ENCODE measurements around the gene PCSK2.

Gene PCSK2

DNA sequence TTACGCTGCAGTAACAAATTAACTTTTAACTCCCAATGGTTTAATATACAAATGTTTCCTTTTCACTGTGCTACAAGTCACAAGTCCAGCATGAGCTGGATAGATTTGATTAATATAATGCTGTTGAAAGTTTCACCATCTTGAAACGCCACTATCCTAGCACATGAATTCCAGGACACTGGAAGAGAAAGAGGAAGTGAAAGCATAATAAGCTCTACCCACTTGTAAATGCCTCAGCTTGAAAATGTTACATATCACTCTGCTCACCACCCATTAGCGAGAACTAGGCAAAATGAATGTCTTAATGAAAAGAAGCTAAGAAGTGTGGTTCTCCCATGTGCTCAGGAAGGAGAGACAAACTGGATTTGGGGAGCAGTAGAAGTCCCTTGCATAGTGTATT, 46.9 kb downstream of the PCSK2 start:
- no peak for DNase-seq

DNA sequence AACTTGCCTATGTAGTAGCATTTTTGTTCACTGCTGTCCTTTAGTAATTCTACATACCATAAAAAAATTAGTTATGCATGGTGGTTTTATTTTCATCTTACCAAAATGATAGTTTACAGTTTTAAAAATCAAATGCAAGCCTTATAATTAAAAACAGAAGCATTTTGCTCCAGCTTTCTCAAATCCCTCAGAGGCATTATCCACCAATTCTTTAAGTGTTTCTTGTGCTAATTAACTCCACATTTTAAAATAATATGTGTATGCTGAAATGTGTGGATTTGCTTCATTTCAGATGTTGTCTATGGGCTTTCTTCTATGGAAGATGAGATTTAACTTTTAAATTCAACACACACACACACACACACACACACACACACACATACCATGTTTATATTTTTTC, 49.3 kb downstream of the PCSK2 start:
- no peak for DNase-seq

GRCh38 chr20:17281478-17281877, 54.6 kb downstream of the PCSK2 start:
- DNase-seq: no peak

GRCh38 chr20:17282501-17282900, 55.7 kb downstream of the PCSK2 start:
- DNase-seq: no peak

DNA sequence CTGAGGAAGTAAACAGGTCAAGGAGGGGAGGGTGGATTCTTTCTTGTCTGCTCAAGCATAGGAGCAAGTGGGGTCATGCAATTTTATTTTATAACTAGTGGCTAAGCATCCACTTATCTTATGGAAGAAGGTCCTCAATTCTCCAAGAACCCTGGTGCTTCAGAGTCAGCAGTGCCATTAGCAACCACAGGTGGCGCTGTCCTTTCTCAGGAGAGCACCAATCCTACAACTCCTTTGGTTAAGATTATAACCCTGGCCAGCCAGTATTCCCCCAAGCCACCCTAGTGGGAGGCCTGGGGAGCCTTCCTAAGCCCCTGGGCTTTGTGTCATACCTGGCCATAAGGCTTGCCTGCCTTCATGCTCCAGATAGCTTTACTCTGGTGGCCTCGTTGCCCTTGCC, 60.7 kb downstream of the PCSK2 start:
- DNase-seq: no peak

GRCh38 chr20:17287998-17288397, 61.2 kb downstream of the PCSK2 start:
- DNase-seq: no peak

- no peak for DNase-seq
These were observed 68.4 kb downstream of the PCSK2 start for GRCh38 chr20:17295151-17295726.

- DNase-seq: no peak
These were observed 69.2 kb downstream of the PCSK2 start for GRCh38 chr20:17295991-17296390.

DNA sequence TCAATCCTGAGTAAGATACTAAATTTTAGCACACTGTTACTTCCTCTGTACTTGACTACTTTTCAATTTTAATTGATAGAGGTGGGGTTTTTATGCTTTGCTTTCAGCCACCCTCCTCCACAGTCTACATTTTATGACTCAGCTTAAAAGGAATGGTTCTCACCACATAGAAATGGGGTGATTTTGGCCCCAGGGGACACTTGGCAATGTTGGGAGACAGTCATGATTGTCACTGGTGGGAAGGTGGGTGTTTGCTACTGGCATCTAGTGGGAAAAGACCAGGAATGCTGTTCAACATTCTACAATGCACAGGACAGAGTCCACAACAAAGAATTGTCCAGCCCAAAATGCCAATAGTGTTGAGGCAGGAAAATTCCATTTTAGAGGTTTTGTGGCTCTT, 71.3 kb downstream of the PCSK2 start:
- no peak for DNase-seq

GRCh38 chr20:17298751-17299150, 71.9 kb downstream of the PCSK2 start:
- DNase-seq: no peak

GRCh38 chr20:17300113-17300512, 73.3 kb downstream of the PCSK2 start:
- DNase-seq: no peak

DNA sequence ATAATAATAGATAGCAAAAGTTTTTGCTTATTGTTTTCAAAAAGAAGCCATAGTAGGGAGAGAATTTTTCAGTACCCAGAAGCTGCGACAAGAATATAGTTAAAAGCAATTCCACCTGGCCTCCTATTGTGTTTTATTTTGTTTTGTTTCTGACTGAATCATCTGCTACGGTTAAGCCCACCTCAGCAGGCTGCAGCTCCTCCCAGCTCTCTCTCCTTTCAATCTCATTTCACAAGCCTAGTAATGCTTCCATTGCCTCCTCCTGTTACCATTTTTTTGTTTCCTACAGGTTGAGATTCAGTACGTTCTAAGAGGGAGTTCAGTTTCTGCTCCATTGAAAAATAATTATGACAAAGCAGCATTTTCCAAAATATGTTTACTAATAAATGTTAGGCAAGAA, 77.9 kb downstream of the PCSK2 start:
- DNase-seq: no peak

- DNase-seq: no peak
These were observed 79.6 kb downstream of the PCSK2 start for GRCh38 chr20:17306427-17306826.

- no peak for DNase-seq
These were observed 87.4 kb downstream of the PCSK2 start for GRCh38 chr20:17314264-17314663.

- no peak for DNase-seq
These were observed 88.8 kb downstream of the PCSK2 start for GRCh38 chr20:17315407-17316231.

DNA sequence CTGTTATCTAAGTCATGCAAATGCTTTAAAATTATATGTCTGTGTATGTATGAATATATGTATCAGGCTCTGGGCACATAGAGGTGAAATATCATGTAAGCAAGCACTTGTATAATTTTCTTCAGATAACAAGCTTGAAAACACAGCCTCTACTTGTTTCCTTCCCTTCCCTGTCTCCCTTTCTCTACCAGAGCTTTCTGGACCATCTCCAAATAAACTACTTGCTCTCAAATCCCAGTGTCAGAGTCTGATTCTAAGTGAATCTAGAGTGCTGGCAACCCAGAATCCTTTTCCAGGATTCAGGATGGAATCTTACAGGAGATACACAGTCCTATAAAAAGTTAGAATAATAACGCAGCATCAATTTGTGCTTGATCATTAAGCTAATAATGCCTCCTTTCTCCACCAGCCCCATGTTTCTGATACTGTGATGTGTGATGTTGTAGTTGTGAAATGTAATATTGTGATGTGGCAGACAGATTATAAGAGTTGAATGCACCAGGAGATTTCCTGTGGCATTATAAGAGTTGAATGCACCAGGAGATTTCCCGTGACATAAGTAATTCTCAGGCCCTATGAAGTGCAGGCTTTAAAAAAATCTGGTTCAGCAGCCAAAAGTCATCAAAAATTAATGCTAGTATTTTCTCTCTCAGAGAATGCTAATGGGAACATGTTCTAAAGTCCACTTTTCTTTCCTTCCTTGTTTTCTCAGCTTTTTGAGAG, 89.6 kb downstream of the PCSK2 start:
- DNase-seq: no peak

DNA sequence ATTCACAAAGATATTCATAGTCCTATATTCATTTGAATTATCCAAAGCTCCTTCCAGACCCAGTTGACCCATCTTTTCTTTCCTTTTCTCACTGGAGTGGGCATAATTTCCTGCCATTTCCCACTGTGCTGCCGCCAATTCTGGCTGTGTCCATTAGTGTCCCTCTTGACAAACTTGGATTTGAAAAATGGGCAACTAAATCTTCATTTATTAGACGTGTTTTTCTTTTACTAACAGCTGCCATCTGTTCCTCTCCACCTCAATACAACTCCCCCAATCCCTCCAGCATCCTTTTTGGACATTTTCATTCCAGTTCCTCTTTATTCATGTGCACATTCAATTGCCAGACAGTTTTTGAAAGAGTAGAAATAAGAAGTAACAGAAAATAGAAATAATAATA, 90.5 kb downstream of the PCSK2 start:
- no peak for DNase-seq

GRCh38 chr20:17320456-17320855, 93.6 kb downstream of the PCSK2 start:
- DNase-seq: no peak

DNA sequence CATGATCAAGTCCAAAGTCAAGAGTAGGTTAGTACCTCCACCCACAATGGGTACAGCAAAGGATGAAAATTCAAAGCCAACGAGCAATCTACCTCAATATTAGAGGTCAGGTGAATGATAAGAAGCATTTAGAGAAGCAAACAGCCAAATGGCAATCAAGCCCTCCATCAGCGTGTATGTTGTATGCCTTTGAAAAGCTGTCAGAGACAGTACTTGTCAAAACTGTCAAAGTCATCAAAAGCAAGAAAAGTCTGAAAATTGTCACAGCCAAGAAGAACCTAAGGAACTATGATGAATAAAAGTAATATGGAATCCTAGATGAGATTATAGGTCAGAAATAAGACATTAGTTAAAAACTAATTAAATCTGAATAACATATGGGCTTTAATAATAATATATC, 99.3 kb downstream of the PCSK2 start:
- no peak for DNase-seq

DNA sequence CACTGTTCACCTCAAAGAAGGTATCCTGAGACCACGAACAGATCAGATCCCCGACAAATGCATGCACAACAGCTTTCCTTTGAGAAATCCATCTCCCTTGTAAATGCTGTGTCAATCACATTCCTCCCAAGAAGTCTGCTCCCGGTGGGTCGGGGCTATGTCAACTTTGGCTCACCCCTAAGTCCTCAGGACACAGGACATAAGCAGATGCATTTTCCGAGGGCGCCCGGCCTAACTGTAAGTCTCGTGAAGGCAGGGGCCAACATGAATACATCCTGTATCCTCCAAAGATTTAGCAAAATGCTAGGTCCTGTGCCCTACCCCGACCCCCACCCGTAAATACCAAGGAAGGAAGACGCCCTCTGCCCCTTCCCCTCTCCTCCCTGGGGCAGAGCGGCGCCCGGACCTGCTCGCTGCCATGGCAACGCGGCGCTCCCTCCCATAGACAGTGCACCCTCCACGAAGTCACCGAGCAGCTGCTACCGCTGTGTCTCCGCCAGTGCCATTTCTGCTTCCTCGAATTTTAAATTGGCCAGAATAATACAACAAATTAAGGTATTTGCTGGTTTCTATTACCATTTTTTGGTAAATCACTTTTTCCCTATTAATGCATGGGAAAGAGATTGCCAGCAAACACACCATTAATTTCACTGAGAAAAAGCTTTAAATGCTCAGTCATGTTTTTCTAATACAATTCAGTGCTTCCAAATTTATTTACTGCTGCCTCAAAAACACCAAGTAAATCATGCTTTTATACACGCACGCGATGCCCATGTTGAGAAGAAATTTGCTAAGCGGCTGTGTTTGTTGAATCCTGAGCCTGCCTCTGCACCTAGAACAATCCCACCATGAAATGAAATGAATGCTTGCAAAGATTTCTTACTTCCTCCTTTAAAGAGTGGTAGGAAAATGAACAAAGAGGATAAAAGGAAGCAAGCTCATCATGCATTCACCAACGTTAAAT, 100.6 kb downstream of the PCSK2 start:
- no peak for DNase-seq

GRCh38 chr20:17334932-17335331, 108.1 kb downstream of the PCSK2 start:
- DNase-seq: no peak

DNA sequence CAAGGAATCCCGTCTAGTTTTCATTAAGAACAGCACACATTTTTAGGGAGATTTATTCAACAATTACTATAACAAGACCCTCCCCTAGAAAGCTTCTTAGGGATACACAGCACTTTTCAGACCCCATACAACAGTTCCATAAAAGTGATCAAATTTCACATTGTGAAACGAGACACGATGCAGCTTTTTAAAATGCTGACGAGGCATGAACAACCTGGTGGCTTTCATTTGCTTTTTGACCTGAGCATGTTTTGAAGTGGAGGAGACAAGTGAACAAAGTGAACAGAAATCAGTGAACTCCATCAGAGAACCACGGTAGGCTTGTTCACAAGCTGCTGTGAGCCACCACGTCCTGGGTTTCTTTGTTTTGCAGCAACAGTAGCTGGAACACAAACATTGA, 112.2 kb downstream of the PCSK2 start:
- no peak for DNase-seq

GRCh38 chr20:17343091-17343490, 116.3 kb downstream of the PCSK2 start:
- no peak for DNase-seq

All from SW 1271 (cell line).